ENCODE results near the gene LNX1. TPM values are rescaled to one million over a fixed set of nuclear protein-coding genes. Genes with fewer than 3 reads are reported as not detected.

LNX1 gene
- total and polyA plus RNA-seq, 2 donors (not counting 3 experiments of a cell fraction or from before 2014, with no cell fraction given): 0.72 to 1.3 TPM

GRCh38 chr4:53502094-53502493 lies 89.2 kb downstream of the LNX1 start:
- CTCF ChIA-PET: interaction anchor here (1.4 kb wide), 1 partner anchor 732 kb away, joined by 4 read pairs; no protein-coding TSS in a partner anchor
- Histone ChIP-seq H3K79me2 (ENCODE audit: control insufficient read depth, insufficient read depth, low read length) (no peaks in the 10 kb centered on the region), H3K27me3 (ENCODE audit: control insufficient read depth in 2 of 2, insufficient read depth in 2 of 2, low read length in 2 of 2) (no peaks in the 10 kb centered on the region), H2AFZ (ENCODE audit: low read depth, low read length) (no peak overlapping the region), H4K20me1 (replicated peaks; ENCODE audit: control insufficient read depth, extremely low read depth, insufficient read depth, low read length) (no peaks in the 10 kb centered on the region), H3K36me3 (ENCODE audit: control insufficient read depth in 2 of 2, extremely low read depth in 1 of 2, insufficient read depth in 2 of 2, low read length in 2 of 2) (no peaks in the 10 kb centered on the region), H3K9me3 (replicated peaks; ENCODE audit: control insufficient read depth, insufficient read depth, low read length) (no peaks in the 10 kb centered on the region), H3K4me3 (replicated peaks in 1 of 3; ENCODE audit: insufficient read depth in 1 of 3, low read depth in 1 of 3, low read length in 3 of 3) (no peak overlapping the region), H3K27ac (ENCODE audit: insufficient read depth, low read depth, low read length) (no peak overlapping the region), H3K4me1 (ENCODE audit: control insufficient read depth, extremely low read depth, insufficient read depth, low read length) (no peaks in the 10 kb centered on the region), H3K4me2 (ENCODE audit: insufficient read depth, low read length) (no peak overlapping the region), H3K9me1 (replicated peaks; ENCODE audit: control insufficient read depth, extremely low read depth, insufficient read depth, low read length) (no peaks in the 10 kb centered on the region), H3K9ac (replicated peaks; ENCODE audit: extremely low read depth, insufficient read depth, low read length) (no peak overlapping the region)
- intact Hi-C loops (cut with micrococcal nuclease): no loop called here
- POLR2A ChIA-PET: no interaction called here
- no TSS peak for BruUV-seq (replicated peaks)
- no peak for FAIRE-seq
- no peak for DNase-seq (ENCODE audit: low read depth, low spot score)
- dilution Hi-C loops (cut with MboI; ENCODE audit: extremely low pct_ligation_motif_present, low sequenced_read_pairs): no loop called here
- no peak for TF ChIP-seq MYC (IDR thresholded peaks at IDR 0.05; ENCODE audit: low read depth, low read length)
- no peak for TF ChIP-seq FOS (IDR thresholded peaks at IDR 0.05; ENCODE audit: borderline replicate concordance, insufficient read depth, low read length)
- no peak for TF ChIP-seq EZH2 (IDR thresholded peaks at IDR 0.05; ENCODE audit: borderline replicate concordance, low read depth, low read length, severe bottlenecking)
- no peak for TF ChIP-seq CTCF (IDR thresholded peaks at IDR 0.05; ENCODE audit: extremely low read depth in 1 of 2, insufficient read depth in 1 of 2, low read depth in 1 of 2, low read length in 2 of 2)
- TF ChIP-seq POLR2AphosphoS5 (IDR thresholded peaks at IDR 0.05; ENCODE audit: insufficient read depth, low read depth, low read length): no peak
- no peak for TF ChIP-seq POLR2A (IDR thresholded peaks at IDR 0.05; ENCODE audit: low read depth, low read length)
- no peak for TF ChIP-seq MAX (IDR thresholded peaks at IDR 0.05; ENCODE audit: insufficient read depth, insufficient read length)
- TF ChIP-seq JUN (IDR thresholded peaks at IDR 0.05; ENCODE audit: borderline replicate concordance, insufficient read depth, insufficient read length, low read depth): no peak
- TF ChIP-seq GATA2 (IDR thresholded peaks at IDR 0.05; ENCODE audit: insufficient read depth, insufficient read length, low read depth, low read length): no peak

Measured in endothelial cell of umbilical vein (primary cell).